ENCODE data around the gene DNAJC13. TPM values are rescaled to one million over a fixed set of nuclear protein-coding genes. Genes with fewer than 3 reads are reported as not detected.

DNAJC13 gene
- total RNA-seq, 1 donor = 116 TPM

DNA sequence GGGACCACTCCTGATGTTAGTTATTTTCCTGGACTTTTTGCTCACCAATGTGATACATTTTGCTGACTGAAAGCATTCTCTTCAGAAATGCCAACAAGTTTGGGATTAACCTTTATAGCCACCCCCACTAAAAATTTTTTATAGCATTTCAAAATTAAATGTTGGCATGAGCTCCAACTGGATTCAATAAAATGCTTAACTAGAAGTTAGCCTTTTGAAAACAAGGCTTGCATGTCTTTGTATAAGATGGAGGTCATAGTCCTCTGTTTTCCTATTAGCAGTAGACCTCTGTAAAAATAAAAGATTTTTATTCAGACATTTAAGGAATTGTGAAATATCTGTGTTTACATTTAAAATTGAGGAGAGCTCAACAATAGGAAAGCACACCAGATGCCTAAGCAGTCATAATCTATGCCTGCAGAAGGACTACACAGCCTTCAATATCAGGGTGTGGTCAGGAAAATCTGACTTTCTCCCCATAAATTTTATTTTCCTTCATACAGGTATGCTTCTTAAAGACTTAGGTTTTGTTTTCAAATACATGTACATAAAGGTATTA lies 87.2 kb downstream of the DNAJC13 start:
- Histone ChIP-seq H3K9me3 (ENCODE audit: low read depth, low read length) (no peaks in the 10 kb centered on the region), H3K4me3 (ENCODE audit: insufficient read depth, low read length) (no peak overlapping the region), H3K4me2 (ENCODE audit: insufficient read depth, low read length) (no peak overlapping the region), H3K27ac (ENCODE audit: low read depth, low read length) (no peak overlapping the region), H3K36me3 (ENCODE audit: insufficient read depth, low read length) (peaks cover 79% of the 10 kb centered on the region), H2AFZ (ENCODE audit: low read length) (no peak overlapping the region), H3K79me2 (ENCODE audit: insufficient read depth, low read length) (no peaks in the 10 kb centered on the region), H3K4me1 (ENCODE audit: insufficient read depth, low read length) (no peaks in the 10 kb centered on the region), H3K27me3 (ENCODE audit: insufficient read depth, low read length) (no peaks in the 10 kb centered on the region), H4K20me1 (ENCODE audit: insufficient read depth, low read length) (no peaks in the 10 kb centered on the region)
- no peak for TF ChIP-seq CTCF (IDR thresholded peaks at IDR 0.05; ENCODE audit: extremely low read depth, low read depth, low read length)
- DNase-seq (ENCODE audit: insufficient read length, low spot score, missing footprints) = no peak

DNA sequence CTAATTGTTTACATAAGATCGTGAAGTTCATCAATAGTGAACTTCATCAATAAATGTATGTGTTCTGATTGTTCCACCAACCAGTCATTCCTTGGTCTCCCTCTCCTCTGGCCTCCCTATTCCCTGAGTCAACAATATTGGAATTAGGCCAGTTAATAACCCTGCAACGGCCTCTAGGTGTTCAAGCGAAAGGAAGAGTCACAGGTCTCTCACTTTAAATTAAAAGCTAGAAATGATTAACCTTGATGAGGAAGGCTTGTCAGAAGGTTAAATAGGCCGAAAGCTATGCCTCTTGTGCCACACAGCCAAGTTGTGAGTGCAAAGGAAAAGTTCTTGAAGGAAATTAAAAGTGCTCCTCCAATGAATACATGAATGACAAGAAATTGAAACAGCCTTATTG lies 90.4 kb downstream of the DNAJC13 start:
- H3K36me3 ChIP-seq (ENCODE audit: insufficient read depth, low read length) = peaks cover 69% of the 10 kb centered on the region
- no peak for TF ChIP-seq CTCF (IDR thresholded peaks at IDR 0.05; ENCODE audit: extremely low read depth, low read depth, low read length)

GRCh38 chr3:132509096-132509495 lies 91.8 kb downstream of the DNAJC13 start:
- Histone ChIP-seq H3K9me3 (ENCODE audit: low read depth, low read length) (no peaks in the 10 kb centered on the region), H2AFZ (ENCODE audit: low read length) (no peak overlapping the region), H3K4me3 (ENCODE audit: insufficient read depth, low read length) (no peak overlapping the region), H3K27me3 (ENCODE audit: insufficient read depth, low read length) (no peaks in the 10 kb centered on the region), H3K36me3 (ENCODE audit: insufficient read depth, low read length) (peaks cover 74% of the 10 kb centered on the region), H3K4me1 (ENCODE audit: insufficient read depth, low read length) (no peaks in the 10 kb centered on the region), H3K4me2 (ENCODE audit: insufficient read depth, low read length) (no peak overlapping the region), H3K79me2 (ENCODE audit: insufficient read depth, low read length) (no peaks in the 10 kb centered on the region), H4K20me1 (ENCODE audit: insufficient read depth, low read length) (no peaks in the 10 kb centered on the region), H3K27ac (ENCODE audit: low read depth, low read length) (no peak overlapping the region)
- DNase-seq (ENCODE audit: insufficient read length, low spot score, missing footprints) = no peak
- no peak for TF ChIP-seq CTCF (IDR thresholded peaks at IDR 0.05; ENCODE audit: extremely low read depth, low read depth, low read length)

More for the DNA sequence above, 90.4 kb downstream of the DNAJC13 start:
- H3K9me3 ChIP-seq (ENCODE audit: low read depth, low read length) = no peaks in the 10 kb centered on the region
- no peak overlapping the region for H3K4me3 ChIP-seq (ENCODE audit: insufficient read depth, low read length)
- no peak for DNase-seq (ENCODE audit: insufficient read length, low spot score, missing footprints)
- H4K20me1 ChIP-seq (ENCODE audit: insufficient read depth, low read length) = no peaks in the 10 kb centered on the region
- no peaks in the 10 kb centered on the region for H3K4me1 ChIP-seq (ENCODE audit: insufficient read depth, low read length)
- no peak overlapping the region for H3K27ac ChIP-seq (ENCODE audit: low read depth, low read length)
- H3K27me3 ChIP-seq (ENCODE audit: insufficient read depth, low read length) = no peaks in the 10 kb centered on the region
- H2AFZ ChIP-seq (ENCODE audit: low read length) = no peak overlapping the region
- H3K79me2 ChIP-seq (ENCODE audit: insufficient read depth, low read length) = no peaks in the 10 kb centered on the region
- no peak overlapping the region for H3K4me2 ChIP-seq (ENCODE audit: insufficient read depth, low read length)

DNA sequence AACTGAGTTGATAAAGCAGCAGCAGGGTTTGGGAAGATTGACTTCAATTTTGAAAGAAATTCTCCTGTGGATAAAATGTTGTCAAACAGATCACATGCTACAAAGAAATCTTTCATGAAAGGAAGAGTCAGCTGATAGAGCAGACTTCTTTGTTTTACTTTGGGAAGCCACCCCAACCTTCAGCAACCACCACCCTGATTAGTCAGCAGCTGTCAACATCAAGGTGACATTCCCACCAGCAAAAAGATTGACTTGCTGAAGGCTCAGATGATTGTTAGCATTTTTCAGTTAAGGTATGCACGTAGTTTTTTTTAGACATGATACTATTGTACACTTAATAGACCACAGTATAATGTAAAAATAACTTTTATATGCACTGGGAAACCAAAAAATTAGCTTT lies 92.2 kb downstream of the DNAJC13 start:
- no peaks in the 10 kb centered on the region for H3K9me3 ChIP-seq (ENCODE audit: low read depth, low read length)
- H3K4me2 ChIP-seq (ENCODE audit: insufficient read depth, low read length) = no peak overlapping the region
- H3K36me3 ChIP-seq (ENCODE audit: insufficient read depth, low read length) = peaks cover 78% of the 10 kb centered on the region
- no peak overlapping the region for H2AFZ ChIP-seq (ENCODE audit: low read length)
- no peaks in the 10 kb centered on the region for H3K79me2 ChIP-seq (ENCODE audit: insufficient read depth, low read length)
- H3K4me1 ChIP-seq (ENCODE audit: insufficient read depth, low read length) = no peaks in the 10 kb centered on the region
- no peaks in the 10 kb centered on the region for H4K20me1 ChIP-seq (ENCODE audit: insufficient read depth, low read length)
- DNase-seq (ENCODE audit: insufficient read length, low spot score, missing footprints) = no peak
- no peak overlapping the region for H3K27ac ChIP-seq (ENCODE audit: low read depth, low read length)
- no peak overlapping the region for H3K4me3 ChIP-seq (ENCODE audit: insufficient read depth, low read length)
- no peak for TF ChIP-seq CTCF (IDR thresholded peaks at IDR 0.05; ENCODE audit: extremely low read depth, low read depth, low read length)
- no peaks in the 10 kb centered on the region for H3K27me3 ChIP-seq (ENCODE audit: insufficient read depth, low read length)

Measured in osteoblast (primary cell).